T-helper 9 cell (primary cell): ENCODE measurements around the gene KIAA1191.

Source experiments
- DNase-seq: peaks from one replicate; pipeline ENCODE4 v3.0.0-alpha.2; 2020

The KIAA1191 gene

DNA sequence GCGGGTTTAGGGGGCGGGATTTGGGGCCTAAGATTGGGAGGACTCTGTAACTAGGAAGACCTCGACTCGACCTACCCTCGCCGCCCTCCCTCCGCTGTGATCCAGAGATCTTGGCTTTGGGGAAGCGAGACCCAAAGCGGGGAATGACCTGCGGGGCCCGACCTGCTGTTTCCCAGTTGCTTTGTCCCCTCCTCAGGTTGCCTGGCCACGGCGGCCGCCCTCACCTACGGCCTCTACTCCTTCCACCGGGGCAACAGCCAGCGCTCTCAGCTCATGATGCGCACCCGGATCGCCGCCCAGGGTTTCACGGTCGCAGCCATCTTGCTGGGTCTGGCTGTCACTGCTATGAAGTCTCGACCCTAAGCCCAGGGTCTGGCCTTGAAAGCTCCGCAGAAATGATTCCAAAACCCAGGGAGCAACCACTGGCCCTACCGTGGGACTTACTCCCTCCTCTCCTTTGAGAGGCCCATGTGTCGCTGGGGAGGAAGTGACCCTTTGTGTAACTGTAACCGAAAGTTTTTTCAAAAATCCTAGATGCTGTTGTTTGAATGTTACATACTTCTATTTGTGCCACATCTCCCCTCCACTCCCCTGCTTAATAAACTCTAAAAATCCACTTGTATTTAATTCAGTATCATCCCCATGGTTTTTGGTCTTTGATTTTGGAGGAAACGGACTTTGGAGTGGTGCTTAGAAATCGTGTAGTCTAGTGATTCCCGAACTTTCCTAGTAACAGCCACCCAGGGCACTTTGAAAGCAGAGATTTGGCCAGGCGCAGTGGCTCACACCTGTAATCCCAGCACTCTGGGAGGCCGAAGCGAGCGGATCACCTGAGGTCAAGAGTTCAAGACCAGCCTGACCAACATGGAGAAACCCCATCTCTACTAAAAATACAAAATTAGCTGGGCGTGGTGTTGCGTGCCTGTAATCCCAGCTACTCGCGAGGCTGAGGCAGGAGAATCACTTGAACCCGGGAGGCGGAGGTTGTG is 27.9 kb upstream of the KIAA1191 start:
- no peak for DNase-seq

DNA sequence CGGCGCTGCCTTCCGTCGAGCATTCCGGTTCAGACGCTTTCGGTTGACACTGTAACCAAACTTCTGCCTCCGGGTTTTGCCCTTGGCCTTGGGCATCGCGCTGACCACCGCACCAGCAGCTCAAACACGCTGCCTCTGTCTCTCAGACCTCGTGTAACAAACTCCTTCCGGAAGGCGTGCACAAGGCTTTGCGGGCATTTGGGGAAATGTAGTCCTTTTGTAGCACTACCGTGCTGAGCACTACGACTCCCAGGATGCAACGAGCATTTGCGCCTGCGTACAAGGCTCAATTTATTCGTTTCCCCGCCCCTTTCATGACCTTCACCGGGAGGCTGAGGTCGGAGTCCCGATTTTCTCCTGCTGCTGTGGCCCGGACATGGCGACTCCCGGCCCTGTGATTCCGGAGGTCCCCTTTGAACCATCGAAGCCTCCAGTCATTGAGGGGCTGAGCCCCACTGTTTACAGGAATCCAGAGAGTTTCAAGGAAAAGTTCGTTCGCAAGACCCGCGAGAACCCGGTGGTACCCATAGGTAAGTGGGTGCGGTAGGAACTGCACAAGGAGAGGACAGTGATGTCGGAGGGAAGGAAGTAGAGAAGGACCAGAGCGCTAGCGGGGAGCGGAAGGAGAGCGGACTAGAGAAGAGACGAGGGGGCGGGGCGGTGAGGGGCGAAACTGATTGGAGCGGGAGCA is 27.0 kb upstream of the KIAA1191 start, which contains the start of the genes HIGD2A and NOP16:
Gene HIGD2A (plus strand): TSS at position 308 of the 691 bp plus-strand sequence. CDS start 69 bp downstream, at position 377.
Gene NOP16 (minus strand): TSS at position 155 of the 691 bp plus-strand sequence. CDS start 59 bp downstream, at position 96.
- DNase-seq, result peak; percentile 99

DNA sequence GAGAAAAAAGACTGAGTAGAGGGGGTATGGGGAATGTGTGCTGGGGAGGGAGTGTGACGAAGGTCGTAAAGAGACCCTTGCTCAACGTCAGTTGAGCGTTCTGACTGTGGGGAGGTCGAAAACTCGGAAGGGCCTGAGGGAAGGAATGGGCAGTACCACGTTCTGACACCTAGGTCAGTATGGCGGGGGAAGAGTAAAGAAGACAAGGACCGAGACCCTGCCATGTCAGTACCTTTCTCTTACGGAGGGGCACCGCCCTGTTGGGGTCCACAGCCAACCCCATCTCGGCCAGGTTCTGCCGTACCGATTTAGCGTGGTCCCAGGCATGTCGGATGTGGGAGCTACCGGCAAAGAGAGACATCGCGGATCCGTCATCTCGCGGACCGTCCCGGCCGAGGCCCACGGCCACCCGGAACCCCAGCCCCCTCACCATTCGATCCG is 26.5 kb upstream of the KIAA1191 start:
- DNase-seq, result no peak

DNA sequence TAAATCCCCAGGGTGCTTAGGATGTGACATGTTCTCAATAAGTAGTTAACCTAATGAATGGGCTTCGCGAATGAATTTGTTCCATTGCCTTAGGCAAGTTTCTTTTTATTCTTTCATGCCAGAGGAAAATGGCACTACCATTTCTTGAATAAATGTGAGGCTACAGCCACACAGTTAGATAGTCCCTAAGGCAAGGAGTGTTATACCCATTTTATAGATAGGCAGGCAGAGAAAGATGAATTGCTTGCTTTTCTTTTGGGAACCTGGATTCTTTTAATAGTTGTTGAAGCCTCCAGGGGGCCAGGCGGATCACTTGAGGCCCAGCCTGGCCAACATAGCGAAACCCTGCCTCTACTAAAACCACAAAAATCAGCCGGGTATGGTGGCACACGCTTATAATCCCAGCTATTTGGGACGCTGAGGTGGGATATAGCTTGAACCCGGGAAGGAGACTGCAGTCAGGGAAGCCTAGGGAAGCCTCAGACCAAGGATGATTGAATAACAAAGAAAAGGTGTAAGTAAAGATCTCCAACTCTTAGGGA is 25.9 kb upstream of the KIAA1191 start:
- no peak for DNase-seq

DNA sequence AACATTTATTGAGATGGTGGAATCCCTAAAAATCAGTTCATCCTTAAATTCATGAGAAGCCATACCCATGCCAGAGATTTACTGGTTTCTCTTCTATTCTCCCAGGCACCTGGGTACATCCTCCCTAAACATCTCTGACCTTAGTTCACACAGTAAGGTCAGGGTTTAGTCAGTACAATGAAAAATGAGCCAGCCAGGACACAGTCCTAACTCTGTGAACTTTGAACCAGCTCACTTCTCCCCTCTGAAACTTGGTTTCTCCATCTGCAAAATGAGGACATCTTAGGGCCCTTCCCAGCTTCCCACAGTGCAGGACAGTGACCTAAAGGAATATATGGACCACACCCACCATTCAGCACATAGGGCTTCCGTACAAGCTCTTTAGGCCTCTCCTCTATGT is 24.9 kb upstream of the KIAA1191 start:
- DNase-seq, result no peak

DNA sequence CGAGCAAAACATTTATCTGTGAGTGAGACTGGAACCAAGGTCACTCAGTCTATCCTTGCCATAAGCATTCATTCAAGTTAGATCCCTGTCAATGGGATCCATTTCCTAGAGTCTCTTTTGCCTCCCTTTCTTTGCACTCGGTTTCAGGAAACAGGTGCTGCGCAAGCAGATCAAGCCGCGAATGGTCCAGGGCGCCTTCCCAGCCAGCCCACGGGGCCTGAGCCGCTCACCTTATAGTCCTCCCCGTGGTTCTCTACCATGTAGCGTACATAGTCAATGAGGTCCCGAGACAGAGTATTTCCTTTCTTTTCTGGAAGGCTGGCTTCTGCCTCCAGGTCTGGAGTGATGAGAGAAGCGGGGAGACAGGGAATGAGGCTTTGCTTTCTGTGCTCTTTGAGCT is 23.4 kb upstream of the KIAA1191 start:
- no peak for DNase-seq

DNA sequence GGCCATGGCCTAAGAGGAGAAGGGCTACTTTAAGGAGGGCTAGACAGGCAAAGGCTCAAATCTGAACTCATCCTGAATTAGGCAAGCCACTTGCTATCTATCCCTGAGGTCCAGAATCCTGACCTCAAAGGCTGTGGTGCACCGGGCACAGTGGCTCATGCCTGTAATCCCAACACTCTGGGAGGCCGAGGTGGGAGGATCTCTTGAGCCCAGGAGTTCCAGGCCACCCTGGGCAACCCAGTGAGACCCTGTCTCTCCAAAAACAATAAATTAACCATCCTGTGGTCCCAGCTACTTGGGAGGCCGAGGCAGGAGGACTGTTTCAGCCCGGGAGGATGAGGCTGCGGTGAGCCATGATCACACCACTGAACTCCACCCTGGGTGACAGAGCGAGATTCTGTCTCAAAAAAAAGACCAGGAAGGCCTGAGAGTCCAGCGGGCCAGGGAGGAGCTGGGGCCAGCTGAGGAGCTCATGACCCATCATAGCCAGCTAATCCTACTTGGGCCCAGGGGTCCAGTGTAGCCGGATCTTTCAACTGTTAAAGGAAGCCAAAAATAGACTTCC is 22.9 kb upstream of the KIAA1191 start:
- no peak for DNase-seq

DNA sequence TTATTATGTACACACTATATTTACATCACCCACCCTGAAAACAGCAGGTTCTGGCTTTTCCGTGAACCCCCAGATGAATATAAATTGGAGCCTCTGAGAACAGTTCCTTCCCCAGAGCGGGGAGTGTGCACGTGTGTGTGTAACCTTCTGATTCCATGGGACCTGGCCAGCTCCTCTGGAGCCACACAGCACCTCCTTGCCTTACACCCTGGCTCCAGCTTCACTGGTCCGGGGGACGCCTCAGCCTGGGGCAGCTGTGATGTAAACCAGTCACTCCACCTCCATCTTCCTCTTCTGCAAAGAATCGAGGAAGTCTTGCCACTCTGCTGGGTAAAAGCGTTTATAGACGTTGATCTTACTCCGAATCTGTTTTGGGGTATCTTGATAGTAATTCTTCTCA is 22.4 kb upstream of the KIAA1191 start:
- DNase-seq, result no peak

DNA sequence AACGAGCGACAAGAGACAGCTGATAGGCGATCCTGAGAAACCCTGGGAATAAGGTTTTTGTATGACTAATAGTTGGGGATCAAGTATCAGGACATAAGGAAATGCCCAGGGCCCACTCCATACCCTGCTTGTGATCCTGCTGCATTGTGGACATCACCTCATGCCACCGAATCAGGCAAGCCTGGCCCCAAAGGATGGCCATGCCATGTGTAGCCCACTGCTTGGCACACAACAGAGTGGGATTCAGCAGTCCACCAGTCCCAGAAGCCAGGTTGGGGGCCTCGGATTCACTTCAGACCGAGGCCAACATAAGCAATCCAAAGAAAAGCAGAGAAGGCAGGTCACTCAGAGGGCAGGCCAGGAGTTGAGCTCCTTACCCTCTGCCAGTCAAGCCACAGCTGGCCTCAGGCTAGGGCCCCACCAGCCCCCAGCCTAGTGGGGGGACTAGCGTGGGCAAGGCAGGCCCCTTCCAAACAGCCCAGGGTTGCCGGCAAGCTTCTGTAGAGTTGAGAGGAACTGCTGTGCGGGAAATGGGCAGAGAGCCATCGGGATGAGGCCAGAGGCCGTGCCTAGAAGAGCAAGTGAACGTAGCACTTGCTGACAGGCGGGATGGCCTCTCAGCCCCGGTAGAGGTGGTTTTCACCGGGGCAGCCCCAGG is 21.8 kb upstream of the KIAA1191 start:
- no peak for DNase-seq

DNA sequence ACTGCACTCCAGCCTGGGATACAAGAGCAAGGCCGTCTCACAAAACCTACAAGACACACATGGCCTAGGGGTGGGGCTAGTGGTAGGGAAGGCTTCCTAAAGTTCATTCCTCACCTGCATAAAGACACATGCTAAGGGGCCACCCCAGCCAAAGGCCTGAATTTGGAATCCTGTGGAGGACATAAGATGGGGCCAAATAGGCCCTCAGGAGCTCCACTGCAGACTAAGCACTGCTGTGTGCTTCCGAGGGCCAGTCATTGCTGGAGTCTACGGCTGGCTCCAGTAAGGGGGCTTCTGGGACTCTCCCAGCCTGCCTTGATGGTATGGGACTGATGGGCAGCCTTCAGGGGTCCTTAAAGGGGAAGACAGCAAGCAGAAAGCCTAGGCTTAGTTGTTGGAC is 21.2 kb upstream of the KIAA1191 start:
- DNase-seq, result no peak

DNA sequence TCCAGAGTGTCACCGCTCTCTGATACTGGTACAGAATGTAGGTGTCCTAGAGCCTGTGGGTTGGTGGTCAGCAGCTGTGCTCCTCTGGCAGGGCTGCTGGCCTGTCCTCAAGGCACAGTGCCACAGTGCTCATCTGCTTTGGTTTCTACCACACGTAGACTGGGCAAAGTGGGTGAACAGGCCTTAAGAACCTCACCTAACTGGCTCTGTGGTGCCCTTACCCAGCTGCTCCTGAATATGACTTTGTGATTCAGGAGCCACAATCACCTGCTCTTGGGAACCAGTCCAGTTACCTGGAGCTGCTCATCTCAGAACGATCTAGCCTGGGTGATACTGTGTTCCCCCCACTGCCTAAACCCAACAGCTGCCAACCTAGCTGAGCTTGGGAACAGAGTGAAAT is 20.4 kb upstream of the KIAA1191 start:
- no peak for DNase-seq

DNA sequence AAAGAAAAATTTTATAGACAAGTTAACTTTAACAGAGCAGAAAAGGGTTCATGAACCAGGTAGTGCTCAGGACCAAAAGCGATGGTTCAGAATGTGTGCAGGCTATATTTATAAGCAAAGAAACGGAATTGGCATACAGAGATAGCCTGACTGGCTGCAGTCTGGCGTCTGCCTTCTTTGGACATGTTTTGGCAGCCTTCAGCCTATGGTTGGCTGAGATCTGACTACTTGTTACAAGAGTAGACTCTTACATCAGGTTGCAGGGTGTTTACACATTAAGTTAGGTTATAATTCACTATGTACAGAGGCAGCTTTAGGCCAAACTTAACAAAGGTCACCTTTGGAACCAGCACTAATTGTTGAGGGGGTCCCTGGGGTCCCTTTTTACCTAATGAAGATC is 19.9 kb upstream of the KIAA1191 start:
- DNase-seq, result no peak

DNA sequence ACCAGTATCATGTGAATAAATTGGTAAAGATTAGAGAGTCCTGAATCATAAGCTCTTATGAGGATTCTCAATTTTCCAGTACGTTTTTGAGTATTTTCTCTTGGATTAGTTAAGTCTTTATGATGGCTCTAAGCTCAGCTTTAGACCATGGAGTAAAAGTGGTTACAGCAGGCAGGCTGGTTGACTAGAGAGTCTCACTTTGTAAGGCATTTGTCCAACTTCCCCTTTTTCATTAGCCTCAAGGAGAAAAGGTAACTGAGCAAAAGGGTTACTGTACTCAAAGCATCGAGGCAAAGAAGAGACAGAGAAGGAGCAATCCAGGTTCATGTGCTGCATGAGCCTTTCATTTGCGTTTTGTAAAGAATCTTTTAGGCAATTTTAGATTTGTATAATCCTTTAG is 18.3 kb upstream of the KIAA1191 start:
- no peak for DNase-seq

DNA sequence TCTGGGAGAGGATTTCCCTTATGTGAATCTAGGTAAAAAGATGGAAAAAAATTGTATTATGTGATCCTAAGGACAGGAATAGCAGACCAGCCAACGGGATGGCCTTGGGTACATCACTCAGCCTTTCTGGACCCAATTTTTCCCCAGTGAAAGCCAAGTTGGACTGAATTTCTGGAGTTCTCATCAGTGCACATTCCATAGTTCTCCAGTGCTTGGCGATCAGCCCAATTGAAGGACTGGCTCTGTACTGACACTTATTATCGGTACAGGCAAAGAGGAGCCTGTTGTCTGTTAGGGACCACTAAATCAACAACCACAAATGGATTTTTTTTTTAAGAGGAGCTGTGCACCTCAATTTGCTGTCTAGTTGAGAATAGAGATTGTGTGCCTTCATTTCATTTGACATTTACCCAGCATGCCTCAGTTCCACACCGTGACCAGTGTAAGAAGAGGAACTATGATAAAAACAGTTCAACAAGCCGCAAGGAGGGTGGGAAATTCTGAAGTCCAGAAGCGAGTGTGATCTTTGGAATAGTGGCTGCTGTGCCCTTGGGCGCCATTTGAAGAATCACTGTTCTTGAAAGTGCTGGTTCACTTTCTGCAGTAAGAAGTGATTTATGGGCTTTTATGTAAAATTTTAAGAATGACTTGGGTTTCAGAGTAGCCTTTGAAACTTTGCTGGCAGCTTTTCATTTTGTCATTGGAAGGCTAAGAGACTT is 11.7 kb upstream of the KIAA1191 start:
- DNase-seq, result no peak

DNA sequence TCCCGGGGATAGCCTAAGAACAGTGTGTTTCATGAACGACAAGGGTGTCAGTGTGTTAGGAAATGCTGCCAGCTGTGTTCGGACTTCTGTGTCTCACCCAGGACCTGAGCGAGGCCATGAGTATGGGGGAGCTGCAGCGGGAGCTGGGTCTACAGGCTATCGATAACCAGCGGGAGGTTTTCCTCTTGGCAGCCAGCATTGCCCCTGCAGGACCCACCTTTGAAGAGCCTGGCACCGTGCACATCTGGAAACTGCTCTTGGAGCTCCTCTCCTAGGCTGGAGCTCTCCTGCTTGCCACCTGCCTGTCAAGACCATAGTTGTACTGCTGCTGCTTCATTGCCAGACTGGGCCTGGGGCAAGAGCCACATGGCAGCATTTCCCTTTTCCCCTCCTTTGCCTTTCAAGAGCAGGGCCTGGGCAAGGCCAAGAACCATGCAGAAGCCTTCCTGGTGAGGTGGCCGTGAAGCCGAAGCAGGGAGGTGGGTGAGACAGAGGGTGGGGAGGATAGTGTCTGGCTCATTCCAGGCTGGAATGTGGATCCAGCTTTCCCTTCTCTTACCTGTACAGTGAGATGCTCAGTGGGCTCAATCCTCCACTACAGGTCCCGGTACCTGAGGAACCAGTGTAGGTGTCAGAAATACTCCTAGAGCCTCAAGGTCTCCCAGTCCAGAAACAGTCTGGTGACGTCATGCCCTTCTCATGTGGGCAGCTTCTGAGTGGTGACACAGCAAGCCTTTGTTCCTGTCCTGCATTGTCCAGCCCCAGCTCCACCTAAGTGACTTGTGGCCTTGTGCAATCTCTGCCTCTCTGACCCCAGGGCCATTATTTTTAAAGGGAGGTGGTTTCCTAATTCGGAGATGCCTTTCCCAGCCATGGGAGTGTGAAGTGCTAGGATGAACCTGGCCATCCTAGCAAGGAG is 10.3 kb upstream of the KIAA1191 start:
- no peak for DNase-seq

DNA sequence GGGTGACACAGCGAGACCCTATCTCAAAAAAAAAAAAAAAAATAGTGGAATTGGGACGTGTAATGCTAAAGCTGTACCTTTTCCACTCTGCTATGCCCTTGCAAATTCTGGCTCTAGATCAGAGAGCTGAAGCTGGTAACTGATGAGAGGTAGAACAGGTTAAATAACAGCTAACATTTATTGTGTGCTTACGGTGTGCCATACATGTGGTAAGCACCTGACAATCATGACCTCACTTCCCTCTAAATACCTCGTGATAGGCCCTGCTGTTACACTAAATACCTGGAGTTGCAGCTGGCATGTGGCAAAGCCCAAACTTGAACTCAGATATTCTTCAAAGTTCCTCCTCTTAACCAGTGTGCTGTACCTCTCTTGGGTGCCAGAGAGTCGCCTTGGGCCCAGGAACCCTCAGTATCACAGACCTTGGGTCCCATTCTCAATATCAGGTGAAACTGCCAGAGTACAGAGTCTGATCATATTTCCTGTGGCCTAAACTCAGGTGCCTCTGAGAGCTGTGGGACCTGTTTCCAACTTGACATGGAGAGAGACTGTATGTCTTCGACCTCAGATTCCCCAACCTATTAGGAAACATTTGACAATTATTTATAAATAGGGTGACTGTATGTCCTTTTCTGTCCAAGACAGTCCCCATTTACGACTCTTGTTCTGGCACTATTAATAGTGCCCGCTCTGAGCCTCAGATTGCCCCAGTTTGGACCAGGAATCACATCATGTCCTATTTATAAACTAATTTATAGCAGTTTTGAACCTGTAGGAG is 8.6 kb upstream of the KIAA1191 start:
- no peak for DNase-seq

DNA sequence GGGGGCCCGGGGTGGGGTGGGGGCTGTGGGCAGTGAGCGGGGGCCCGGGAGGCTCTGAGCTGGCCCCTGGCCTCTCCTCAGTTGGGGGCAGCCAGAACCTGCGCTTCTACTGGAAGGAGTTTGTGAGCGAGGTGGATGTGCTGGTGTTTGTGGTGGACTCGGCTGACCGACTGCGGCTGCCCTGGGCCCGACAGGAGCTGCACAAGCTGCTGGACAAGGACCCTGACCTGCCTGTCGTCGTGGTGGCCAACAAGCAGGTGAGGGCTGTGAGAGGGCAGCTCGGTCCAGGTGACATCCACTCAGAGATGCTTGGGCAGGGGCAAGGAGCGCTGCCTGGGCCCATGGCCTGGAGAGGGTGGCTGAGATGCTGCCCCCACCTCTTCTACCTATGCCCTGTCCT is 7.2 kb upstream of the KIAA1191 start:
- no peak for DNase-seq

DNA sequence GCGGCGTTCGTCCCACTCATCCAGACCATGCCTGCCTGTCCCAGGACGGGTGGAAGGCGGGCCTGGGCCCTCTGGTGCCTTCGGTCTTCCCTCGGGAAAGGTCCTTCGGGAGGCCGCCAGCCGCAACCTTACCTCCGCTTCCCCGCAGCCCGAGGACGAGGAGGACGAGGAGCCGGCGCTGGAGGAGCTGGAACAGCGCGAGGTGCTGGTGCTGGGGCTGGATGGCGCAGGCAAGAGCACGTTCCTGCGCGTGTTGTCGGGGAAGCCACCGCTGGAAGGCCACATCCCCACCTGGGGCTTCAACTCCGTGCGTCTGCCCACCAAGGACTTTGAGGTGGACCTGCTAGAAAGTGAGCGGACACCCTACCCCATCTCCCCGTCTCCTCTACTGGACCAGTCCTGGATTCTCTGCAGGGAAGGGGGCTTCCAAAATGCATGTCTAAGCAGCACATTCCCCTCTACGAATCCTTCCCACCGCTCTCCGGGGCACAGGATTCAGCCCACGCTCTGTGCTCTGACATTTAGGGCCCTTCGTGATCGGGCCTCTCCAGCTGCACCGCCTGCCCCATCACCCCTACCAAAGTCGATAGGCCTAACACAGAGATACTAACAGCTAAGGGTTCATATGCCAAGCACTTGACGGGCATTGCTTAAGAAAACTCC is 4.8 kb upstream of the KIAA1191 start:
- no peak for DNase-seq
